ENCODE data around the gene BDKRB2. TPM values are rescaled to one million over a fixed set of nuclear protein-coding genes. Genes with fewer than 3 reads are reported as not detected.

BDKRB2 gene
- total and polyA plus RNA-seq, 2 of the 4 experiments (the other 2 are of a cell fraction): 60.9 to 73.1 TPM

- peak; percentile 78 for ATAC-seq (ENCODE audit: low read depth)
- Histone ChIP-seq H3K27ac (ENCODE audit: insufficient read depth, low read length) (peak overlapping the region; percentile 71), H4K91ac (ENCODE audit: insufficient read depth, low read depth, low read length) (peak overlapping the region; percentile 68; the same call in 1 of the 2 replicates), H3K9ac (ENCODE audit: low read depth, low read length) (peak overlapping the region; percentile 48; the same call in 1 of the 2 replicates), H3K4me1 (ENCODE audit: control insufficient read depth, insufficient read depth, low read length) (peaks cover 30% of the 10 kb centered on the region), H3K79me1 (ENCODE audit: low read depth in 1 of 2, low read length in 2 of 2) (no peaks in the 10 kb centered on the region), H4K5ac (ENCODE audit: low read depth, low read length) (peak overlapping the region; percentile 81), H3K23ac (ENCODE audit: low read depth, low read length) (peak overlapping the region; percentile 49), H3K4me2 (ENCODE audit: low read depth, low read length) (peak overlapping the region; percentile 8; the same call in 1 of the 2 replicates), H4K20me1 (ENCODE audit: insufficient read depth, low read length) (no peaks in the 10 kb centered on the region), H2AK9ac (replicated peaks; ENCODE audit: low read depth, low read length, poor library complexity) (peak overlapping the region; percentile 74), H2BK120ac (ENCODE audit: low read depth, low read length) (peak overlapping the region; percentile 88), H3K4ac (ENCODE audit: low read depth, low read length) (peak overlapping the region; percentile 74), H3K36me3 (ENCODE audit: control insufficient read depth, insufficient read depth, low read length) (no peaks in the 10 kb centered on the region), H2AFZ (replicated peaks; ENCODE audit: low read length, poor library complexity) (peak overlapping the region; percentile 67), H3K4me3 (ENCODE audit: insufficient read depth, low read depth, low read length) (no peak overlapping the region), H4K8ac (ENCODE audit: low read depth in 2 of 2, low read length in 2 of 2) (peak overlapping the region; percentile 32 to 76; a peak in 3 of 4 replicates), H2BK20ac (ENCODE audit: low read depth, low read length) (peak overlapping the region; percentile 77), H2BK15ac (ENCODE audit: low read depth, low read length) (peak overlapping the region; percentile 45; the same call in 2 of the 3 replicates), H2AK5ac (ENCODE audit: low read depth, low read length) (peak overlapping the region; percentile 76), H3K18ac (ENCODE audit: low read depth, low read length) (peak overlapping the region; percentile 82), H3K9me3 (ENCODE audit: control insufficient read depth, insufficient read depth, low read length) (no peaks in the 10 kb centered on the region), H3K9me1 (ENCODE audit: insufficient read depth, low read length) (peaks cover 15% of the 10 kb centered on the region), H2BK5ac (ENCODE audit: low read depth, low read length, poor library complexity, severe bottlenecking) (peak overlapping the region; percentile 49), H3K56ac (ENCODE audit: extremely low read depth, insufficient read depth, low read length) (peak overlapping the region; percentile 34; the same call in 1 of the 2 replicates), H3K27me3 (ENCODE audit: control insufficient read depth, insufficient read depth, low read length) (no peaks in the 10 kb centered on the region), H3K14ac (replicated peaks; ENCODE audit: low read depth, low read length) (peak overlapping the region; percentile 90)
- ChIA-PET POLR2A (ENCODE audit: unreplicated experiment) (no interaction called here), CTCF (interaction anchor here (0.7 to 1.3 kb wide), 2 partner anchors 79 to 676 kb away, joined by 3 read pairs; partner anchors contain the start of gene BDKRB1)
- dilution Hi-C loops (cut with HindIII; ENCODE audit: low sequenced_read_pairs, unreplicated experiment) (no loop called here), in situ Hi-C loops (cut with MboI; ENCODE audit: low sequenced_read_pairs) (no loop called here), intact Hi-C loops (cut with micrococcal nuclease) (loop anchor here (2.0 kb wide), 1 partner anchor 28 kb away; the partner anchor contains the start of gene BDKRB2)
- no CpG with 5 or more reads among the region's 8 CpGs for WGBS, 2 experiments (ENCODE audit: extremely low coverage in 2 of 2, insufficient read length in 1 of 2)
- TF ChIP-seq CTCF (conservative IDR thresholded peaks at IDR 0.05; ENCODE audit: low read depth, low read length) (no peak), MXI1 (IDR thresholded peaks at IDR 0.05; ENCODE audit: borderline replicate concordance, low read depth, low read length) (no peak), BHLHE40 (IDR thresholded peaks at IDR 0.05; ENCODE audit: low read depth, low read length) (peak; percentile 89), MAZ (IDR thresholded peaks at IDR 0.05; ENCODE audit: borderline replicate concordance, low read depth, low read length) (peak; percentile 59; the same call in 1 of the 2 replicates), MAFK (IDR thresholded peaks at IDR 0.05; ENCODE audit: low read depth, low read length) (peak; percentile 6; the same call in 1 of the 2 replicates), CEBPB (IDR thresholded peaks at IDR 0.05; ENCODE audit: low read depth, low read length) (peak; percentile 88)
- no TSS peak for BruUV-seq (replicated peaks)
- DNase-seq: peak; percentile 91
Observed at GRCh38 chr14:96176811-96177211, 27.8 kb upstream of the BDKRB2 start.

All from IMR-90 (cell line).